Stimulated activated CD4-positive, alpha-beta T cell treated with anti-CD3 and anti-CD28 coated beads, Interleukin-2, amount 100 ng/mL, for 48 hours (primary cell): ENCODE measurements around the gene MMRN1.

Experiments used
- DNase-seq, 2 donors: peaks; one replicate each; pipeline ENCODE4 v3.0.0-alpha.2; 2020

The MMRN1 gene

GRCh38 chr4:90001023-90001422, 106.4 kb downstream of the MMRN1 start:
- DNase-seq = no peak

GRCh38 chr4:90002441-90003062, 107.9 kb downstream of the MMRN1 start:
- DNase-seq = no peak
